ENCODE measurements around the gene SERPINB4. TPM values are rescaled to one million over a fixed set of nuclear protein-coding genes. Genes with fewer than 3 reads are reported as not detected.

The SERPINB4 gene
- total and polyA plus RNA-seq, 2 of the 8 experiments (the other 6 are each of a cell fraction or from before 2014, with no cell fraction given): 0.32 to 0.36 TPM

DNA sequence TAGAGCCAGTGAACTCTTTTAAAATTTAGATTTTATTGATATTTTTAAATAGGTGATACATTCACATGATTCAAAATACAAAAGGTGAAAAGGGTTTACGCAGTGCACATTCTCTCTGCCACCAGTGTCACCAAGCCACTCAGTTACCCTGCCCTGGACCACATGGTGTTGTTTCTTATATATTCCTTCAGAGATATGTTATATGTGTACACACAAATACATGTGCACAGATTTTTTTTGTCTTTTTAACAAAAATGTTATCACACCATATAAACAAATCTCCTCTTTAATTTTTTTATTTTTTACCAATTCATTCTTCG, 26.2 kb downstream of the SERPINB4 start:
- no peak overlapping the region for H2BK120ac ChIP-seq (replicated peaks; ENCODE audit: low read depth, low read length)
- H3K79me2 ChIP-seq (ENCODE audit: control insufficient read depth in 1 of 2, insufficient read depth in 2 of 2, low read length in 2 of 2): no peaks in the 10 kb centered on the region
- H2BK15ac ChIP-seq (ENCODE audit: low read length): no peak overlapping the region
- no peak for TF ChIP-seq ASH2L (IDR thresholded peaks at IDR 0.05; ENCODE audit: low read length)
- no peak for TF ChIP-seq CBX8 (IDR thresholded peaks at IDR 0.05; ENCODE audit: borderline replicate concordance, low read depth, low read length)
- TF ChIP-seq TAF7 (optimal IDR thresholded peaks at IDR 0.05; ENCODE audit: borderline replicate concordance, low read depth, low read length): no peak
- TF ChIP-seq CTCF (IDR thresholded peaks at IDR 0.05; ENCODE audit: control extremely low read depth in 1 of 3, insufficient read depth in 1 of 3, low read depth in 1 of 3, low read length in 3 of 3): no peak
- no peak for TF ChIP-seq CREB1 (IDR thresholded peaks at IDR 0.05)
- TF ChIP-seq CEBPB (IDR thresholded peaks at IDR 0.05; ENCODE audit: low read depth, low read length): no peak
- no peak for TF ChIP-seq SIRT6 (IDR thresholded peaks at IDR 0.05; ENCODE audit: low read length)
- TF ChIP-seq RXRA (IDR thresholded peaks at IDR 0.05; ENCODE audit: insufficient read depth, low read depth, low read length): no peak
- TF ChIP-seq POLR2AphosphoS5 (IDR thresholded peaks at IDR 0.05; ENCODE audit: low read depth, low read length): no peak
- TF ChIP-seq EGR1 (IDR thresholded peaks at IDR 0.05; ENCODE audit: borderline replicate concordance, low read depth, low read length): no peak
- no peak for TF ChIP-seq SAP30 (IDR thresholded peaks at IDR 0.05; ENCODE audit: insufficient read depth, insufficient replicate concordance, low read length)
- TF ChIP-seq PHF8 (conservative IDR thresholded peaks at IDR 0.05; ENCODE audit: low read depth, low read length): no peak
- TF ChIP-seq, protein P1, sequence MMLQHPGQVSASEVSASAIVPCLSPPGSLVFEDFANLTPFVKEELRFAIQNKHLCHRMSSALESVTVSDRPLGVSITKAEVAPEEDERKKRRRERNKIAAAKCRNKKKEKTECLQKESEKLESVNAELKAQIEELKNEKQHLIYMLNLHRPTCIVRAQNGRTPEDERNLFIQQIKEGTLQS (IDR thresholded peaks at IDR 0.05; ENCODE audit: insufficient read depth, low read depth, low read length): no peak
- H4K20me1 ChIP-seq (replicated peaks in 1 of 2; ENCODE audit: control insufficient read depth in 1 of 2, insufficient read depth in 2 of 2, low read length in 2 of 2): no peaks in the 10 kb centered on the region
- no peaks in the 10 kb centered on the region for H3K79me1 ChIP-seq (ENCODE audit: low read depth, low read length)
- ChIA-PET POLR2A (ENCODE audit: partially characterized antibody) (no interaction called here), CTCF (ENCODE audit: partially characterized antibody) (no interaction called here)
- H3K4me2 ChIP-seq (ENCODE audit: insufficient read depth in 1 of 2, low read depth in 2 of 2, low read length in 2 of 2): no peak overlapping the region
- H3K4ac ChIP-seq (replicated peaks; ENCODE audit: insufficient read length, low read depth, low read length): no peak overlapping the region
- H3K27ac ChIP-seq (ENCODE audit: low read depth, low read length): no peak overlapping the region
- no peak overlapping the region for H3K14ac ChIP-seq (ENCODE audit: insufficient read length)
- H3K4me1 ChIP-seq (replicated peaks in 1 of 4; ENCODE audit: control insufficient read depth in 3 of 4, insufficient read depth in 4 of 4, low read length in 3 of 4): peaks cover 0 to 4% (median under 1%) of the 10 kb centered on the region in 4 experiments; a peak in 2 of 7 replicates
- 88 to 100% methylated on average over 1 to 2 of the region's 2 CpGs for WGBS, 2 experiments (ENCODE audit: extremely low coverage in 1 of 2, insufficient coverage in 1 of 2, insufficient read length in 1 of 2, insufficient replicate concordance in 2 of 2, low coverage in 1 of 2, low lambda C conversion rate in 2 of 2, missing lambda C conversion rate in 1 of 2)
- DNase-seq (ENCODE audit: low read depth in 1 of 2, low spot score in 2 of 2) (no peak), FAIRE-seq (no peak)
- H2BK12ac ChIP-seq (ENCODE audit: low read depth, low read length): no peak overlapping the region
- H3K23me2 ChIP-seq (ENCODE audit: low read depth, low read length): no peaks in the 10 kb centered on the region
- H3K23ac ChIP-seq (ENCODE audit: insufficient read length): no peak overlapping the region
- H2AFZ ChIP-seq (ENCODE audit: low read length): no peak overlapping the region
- no peak overlapping the region for H4K5ac ChIP-seq (ENCODE audit: insufficient read length, low read depth, low read length)
- no peak overlapping the region for H2BK5ac ChIP-seq (ENCODE audit: low read depth, low read length)
- H4K91ac ChIP-seq (replicated peaks; ENCODE audit: insufficient read length, low read length): no peak overlapping the region
- H3K9ac ChIP-seq (replicated peaks in 1 of 4; ENCODE audit: extremely low read depth in 1 of 4, low read depth in 3 of 4, low read length in 3 of 4): no peak overlapping the region
- no peaks in the 10 kb centered on the region for H3K27me3 ChIP-seq (replicated peaks in 1 of 4; ENCODE audit: control insufficient read depth in 3 of 4, extremely low read depth in 1 of 4, insufficient read depth in 3 of 4, low read length in 3 of 4)
- H3K4me3 ChIP-seq (ENCODE audit: extremely low read depth in 1 of 4, insufficient read depth in 2 of 4, low read depth in 3 of 4, low read length in 4 of 4): no peak overlapping the region
- no peak overlapping the region for H3K56ac ChIP-seq (replicated peaks; ENCODE audit: insufficient read length, low read depth, low read length)
- H2BK20ac ChIP-seq (ENCODE audit: low read length): no peak overlapping the region
- H2AK5ac ChIP-seq (ENCODE audit: low read depth, low read length): no peak overlapping the region
- H3K18ac ChIP-seq (ENCODE audit: extremely low read depth, low read length): no peak overlapping the region
- no peak overlapping the region for H4K8ac ChIP-seq (ENCODE audit: extremely low read depth, insufficient read depth, low read length)
- no peaks in the 10 kb centered on the region for H3K9me3 ChIP-seq (ENCODE audit: insufficient read depth in 2 of 2, low read depth in 1 of 2, low read length in 1 of 2)
- no peaks in the 10 kb centered on the region for H3K36me3 ChIP-seq (ENCODE audit: control insufficient read depth in 2 of 4, insufficient read depth in 4 of 4, low read length in 3 of 4)

Data from H1 (cell line).